NCI-H128 (cell line): ENCODE measurements around the gene NARF.
"Not testable (repeated sequence)": the region's sequence is repeated elsewhere in the genome, so short reads cannot be mapped to it uniquely, and the experiment has no call there.

Experiments
- DNase-seq: peaks from one replicate; lab custom pipeline; 2025; ENCODE audit not compliant: unreplicated experiment; lab: John Stamatoyannopoulos, UW

The NARF gene

DNA sequence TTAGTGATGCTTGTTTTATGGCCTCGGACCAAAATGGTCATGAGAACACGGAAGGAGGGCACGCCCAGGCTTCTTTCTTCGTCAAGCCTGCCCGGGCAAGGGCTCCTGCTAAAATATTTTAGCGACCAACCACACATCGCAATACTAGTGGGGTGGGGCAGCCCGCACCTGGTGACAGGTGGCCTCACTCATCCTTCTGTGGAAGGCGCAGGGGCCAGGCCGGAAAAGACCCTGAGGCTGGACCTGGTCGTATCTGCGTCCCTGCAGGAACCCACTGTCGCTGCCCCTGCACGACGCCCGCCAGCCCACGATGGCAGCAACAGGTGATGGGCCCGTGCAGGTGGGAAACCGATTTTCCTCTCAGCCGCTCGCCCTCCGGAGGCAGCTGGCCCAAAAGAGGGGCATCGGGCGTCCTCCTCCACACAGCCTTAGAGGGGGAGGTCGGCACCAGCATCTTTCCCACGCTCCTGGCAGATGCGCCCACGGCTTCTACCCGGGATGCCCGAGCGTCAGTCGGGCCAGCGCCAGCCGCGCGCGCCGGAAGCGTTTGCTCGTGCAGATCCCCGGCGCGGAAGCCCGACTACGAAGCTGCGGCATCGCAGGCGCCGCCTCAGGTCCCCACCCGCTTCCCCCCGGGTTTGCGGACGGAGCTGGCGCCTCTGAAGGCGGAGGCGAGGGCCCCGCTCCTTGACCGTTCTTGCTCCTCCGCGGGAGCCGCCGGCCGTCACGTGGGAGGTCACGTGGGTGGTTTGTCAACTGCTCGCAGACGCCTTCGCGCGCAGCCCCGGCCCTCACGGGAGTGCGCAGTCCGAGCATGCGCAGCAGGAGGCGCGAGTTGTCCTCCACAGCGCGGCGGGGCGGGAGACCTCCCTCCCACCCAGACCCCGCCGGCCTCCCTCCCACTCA, 38.2 kb downstream of the NARF start:
- peak; percentile 71 for DNase-seq

DNA sequence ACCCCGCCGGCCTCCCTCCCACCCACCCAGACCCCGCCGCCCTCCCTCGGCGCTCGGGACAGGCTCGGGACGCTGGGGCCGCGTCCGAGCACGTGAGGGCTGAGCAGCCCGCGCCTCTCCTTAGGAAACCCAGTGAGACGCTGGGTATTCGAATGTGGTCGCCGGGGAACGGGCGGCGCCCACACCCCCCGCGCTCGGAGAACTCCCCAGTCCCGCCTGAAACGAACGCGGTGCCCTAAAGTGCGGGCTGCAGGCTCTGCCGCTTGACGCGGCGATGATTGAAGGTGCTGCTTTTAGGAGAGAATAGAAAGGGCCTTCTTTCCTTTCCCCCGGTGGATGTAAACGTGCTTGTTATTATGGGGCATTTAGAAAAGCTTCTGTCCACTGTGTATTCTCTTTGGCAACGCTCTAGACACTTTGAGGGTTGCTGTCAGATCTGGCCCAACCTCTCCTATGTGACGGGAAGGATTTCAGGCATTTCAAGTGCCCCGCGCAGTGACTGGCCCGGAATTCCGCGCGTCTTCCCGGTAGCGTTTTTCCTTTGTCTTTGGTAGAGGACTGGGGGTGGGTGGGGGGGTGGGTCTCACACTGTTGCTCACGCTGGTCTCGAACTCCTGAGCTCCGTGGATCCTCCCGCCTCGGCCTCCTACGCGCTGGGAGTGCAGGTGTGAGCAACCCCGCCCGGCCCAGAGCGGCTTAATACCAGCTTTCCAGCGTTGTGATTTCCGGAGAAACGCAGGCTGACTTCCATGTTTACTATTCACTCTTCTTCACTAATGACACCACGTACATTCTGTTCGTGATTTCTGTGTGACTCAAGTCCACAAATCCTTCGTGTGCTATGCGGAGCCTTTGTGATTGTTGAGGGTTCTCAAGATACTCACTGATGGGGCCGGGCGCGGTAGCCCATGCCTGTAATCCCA, 39.2 kb downstream of the NARF start:
- DNase-seq, result no peak

DNA sequence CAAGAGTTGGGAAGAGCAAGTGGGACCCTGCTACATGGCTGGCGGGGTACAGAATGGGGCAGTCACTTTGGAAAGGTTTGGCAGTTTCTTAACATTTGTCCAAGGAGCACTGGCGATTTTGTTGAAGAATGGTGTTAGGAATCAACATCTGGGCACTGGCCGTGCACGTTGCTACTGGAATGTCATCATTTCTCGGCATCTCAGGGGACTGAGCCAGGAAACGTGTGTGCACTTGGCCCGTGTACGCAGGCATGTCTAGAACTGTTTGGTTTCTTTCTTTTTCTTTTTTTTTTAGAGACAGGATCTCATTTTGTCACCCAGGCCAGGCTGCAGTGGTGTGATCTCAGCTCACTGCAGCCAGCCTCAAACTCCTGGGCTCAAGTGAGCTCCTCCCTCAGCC, 43.7 kb downstream of the NARF start:
- no peak for DNase-seq

DNA sequence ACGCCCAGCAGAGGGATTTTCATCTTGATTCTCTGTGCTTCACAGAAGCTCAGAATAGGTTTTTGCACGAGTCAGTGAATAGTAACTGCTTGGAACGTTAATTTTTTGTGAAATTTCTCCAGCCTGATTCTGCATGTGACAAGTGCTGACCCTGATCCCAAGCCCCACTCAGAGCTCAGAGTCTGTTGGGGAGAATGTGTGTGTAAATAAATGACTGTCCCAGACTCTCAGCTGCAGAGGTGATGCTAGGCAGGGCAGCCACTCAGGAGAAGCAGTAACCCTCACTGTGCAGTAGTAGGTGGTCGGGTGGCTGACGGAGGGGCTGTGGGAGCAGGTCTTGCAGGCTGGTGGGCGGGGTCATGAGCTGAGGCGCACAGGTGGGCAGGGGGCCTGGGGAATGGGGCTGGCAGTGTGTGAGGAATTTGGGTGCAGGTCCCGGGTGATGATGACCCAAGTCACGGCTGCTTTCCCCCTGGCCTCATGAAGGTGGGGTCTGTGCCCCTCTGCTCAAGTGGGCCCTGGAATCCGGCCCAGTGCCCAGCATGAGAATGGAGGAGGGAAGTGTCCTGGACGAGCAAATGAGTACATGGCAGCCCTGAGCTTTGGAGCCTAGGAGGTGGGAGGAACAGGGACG, 44.7 kb downstream of the NARF start:
- no peak for DNase-seq

DNA sequence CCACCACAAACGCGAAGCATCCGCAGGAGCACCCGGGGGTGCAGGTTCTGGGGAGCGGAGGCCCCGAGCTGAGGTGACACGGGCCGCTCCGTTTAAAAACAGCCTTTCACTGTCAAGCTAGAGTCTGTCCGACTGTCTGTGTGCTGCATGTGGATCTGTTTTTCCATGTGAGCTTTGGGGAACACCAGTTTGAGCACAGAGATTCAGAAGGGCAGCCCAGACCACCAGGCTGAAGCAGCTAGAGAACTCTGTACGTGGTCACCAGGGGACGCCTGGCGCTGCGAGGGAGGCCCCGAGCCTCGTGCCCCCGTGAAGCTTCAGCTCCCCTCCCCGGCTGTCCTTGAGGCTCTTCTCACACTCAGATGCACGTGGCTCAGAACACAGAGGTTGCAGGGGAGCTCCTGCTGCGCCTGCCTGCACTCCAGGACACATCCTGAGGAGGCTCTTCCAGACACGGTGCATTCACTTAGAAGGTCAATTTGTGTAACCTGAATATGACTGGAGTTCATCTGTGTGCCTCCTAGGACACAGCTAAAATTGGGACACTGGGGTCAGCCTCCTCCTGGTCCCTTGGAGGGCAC, 45.3 kb downstream of the NARF start:
- DNase-seq, result no peak

DNA sequence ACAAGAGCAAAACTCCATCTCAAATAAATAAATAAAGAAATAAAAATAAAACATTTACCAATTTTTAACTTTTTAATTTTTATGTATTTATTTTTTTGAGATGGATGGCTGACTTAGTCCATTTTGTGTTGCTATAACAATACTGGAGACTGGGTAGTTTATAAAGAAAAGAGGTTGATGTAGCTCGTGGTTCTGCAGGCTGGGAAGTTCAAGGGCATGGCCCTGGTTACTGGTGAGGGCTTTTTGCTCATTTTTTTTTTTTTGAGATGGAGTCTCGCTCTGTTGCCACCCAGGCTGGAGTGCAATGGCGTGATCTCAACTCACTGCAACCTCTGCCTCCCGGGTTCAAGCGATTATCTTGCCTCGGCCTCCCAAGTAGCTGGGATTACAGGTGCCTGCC, 46.8 kb downstream of the NARF start:
- no peak for DNase-seq

DNA sequence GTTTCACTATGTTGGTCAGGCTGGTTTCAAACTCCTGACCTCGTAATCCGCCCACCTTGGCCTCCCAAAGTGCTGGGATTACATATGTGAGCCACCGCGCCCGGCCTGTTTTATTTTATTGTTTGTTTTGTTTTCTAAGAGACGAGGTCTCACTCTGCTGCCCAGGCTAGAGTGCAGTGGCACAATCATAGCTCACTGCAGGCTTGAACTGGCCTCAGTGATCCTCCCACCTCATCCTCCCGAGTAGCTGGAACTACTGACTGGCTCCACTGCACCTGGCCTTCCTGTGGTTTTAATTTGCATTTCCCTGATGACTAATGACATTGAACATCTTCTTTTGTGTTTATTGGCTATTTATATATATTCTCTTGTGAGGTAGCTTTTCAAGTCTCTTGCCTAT, 47.9 kb downstream of the NARF start:
- DNase-seq, result not testable (repeated sequence)

DNA sequence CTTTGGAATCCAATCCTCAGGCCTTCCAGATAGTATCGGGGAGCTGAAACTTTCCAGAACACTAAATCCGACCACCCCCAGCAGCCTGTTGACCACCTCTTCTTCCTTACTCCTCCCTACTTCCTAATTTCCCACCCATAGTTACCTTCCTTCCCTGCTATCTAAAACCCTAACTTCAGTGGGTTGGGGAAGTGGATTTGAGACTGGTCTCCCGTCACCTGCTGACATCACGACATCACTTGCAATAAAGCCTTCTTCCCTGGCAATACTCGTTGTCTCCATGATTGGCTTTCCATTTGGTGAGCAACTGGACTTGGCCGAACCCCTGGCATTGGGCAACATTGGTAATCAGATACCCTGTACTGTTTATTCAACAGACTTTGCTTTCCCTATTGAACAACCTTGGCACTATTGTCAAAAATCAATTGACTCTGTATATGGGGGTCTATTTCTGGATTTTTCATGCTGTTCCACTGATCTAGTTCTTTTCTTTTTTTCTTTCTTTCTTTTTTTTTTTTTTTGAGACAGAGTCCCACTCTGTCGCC, 49.2 kb downstream of the NARF start:
- no peak for DNase-seq

DNA sequence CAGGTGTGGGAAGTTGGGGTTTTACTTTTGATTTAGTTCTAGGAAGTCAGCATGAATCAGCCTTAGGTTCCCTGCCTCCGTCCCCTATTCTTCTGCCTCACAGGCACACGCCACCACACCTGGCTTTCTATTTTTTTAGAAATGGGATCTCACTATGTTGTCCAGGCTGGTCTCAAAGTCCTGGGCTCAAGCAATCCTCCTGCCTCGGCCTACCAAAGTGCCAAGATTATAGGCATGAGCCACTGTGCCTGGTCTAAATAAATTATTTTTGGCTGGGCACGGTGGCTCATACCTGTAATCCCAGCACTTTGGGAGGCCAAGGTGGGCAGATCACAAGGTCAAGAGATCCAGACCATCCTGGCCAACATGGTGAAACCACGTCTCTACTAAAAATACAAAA, 53.1 kb downstream of the NARF start:
- not testable (repeated sequence) for DNase-seq

DNA sequence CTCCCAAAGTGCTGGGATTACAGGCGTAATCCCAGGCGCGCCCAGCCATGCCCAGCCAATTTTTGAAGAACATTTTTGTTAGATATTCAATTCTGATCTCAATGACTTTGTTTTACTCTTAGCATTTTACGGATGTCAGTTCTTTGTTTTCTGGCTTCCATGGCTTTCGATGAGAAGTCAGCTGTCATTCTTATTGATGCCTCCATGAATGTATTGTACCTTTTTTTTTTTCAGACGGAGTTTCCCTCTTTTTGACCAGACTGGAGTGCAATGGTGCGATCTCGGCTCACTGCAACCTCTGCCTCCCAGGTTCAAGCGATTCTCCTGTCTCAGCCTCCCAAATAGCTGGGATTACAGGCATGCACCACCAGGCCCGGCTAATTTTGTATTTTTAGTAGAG, 55.3 kb downstream of the NARF start:
- DNase-seq, result not testable (repeated sequence)

DNA sequence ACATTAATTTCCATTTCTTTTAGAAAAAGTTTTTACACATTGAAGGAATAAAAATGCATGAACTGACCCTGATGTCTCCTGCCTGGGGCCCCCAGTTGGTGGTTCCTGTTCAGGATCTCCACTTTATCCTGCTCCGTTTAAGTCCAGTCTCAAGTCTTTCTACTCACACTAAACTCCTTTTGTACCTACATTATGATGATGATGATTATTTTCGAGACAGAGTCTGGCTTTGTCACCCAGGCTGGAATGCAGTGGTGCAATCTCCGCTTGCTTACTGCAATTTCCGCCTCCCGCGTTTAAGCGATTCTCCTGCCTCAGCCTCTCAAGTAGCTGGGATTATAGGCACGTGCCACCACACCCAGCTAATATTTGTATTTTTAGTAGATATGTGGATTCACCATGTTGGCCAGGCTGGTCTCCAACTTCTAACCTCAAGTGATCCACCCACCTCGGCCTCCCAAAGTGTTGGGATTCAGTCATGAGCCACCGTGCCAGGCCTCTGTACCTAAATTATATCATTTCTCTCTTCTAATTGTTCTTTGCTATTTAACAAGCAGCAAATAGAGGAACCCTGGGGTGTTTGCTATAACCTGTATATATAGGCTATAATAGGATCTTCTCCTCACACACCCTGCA, 58.8 kb downstream of the NARF start:
- no peak for DNase-seq

DNA sequence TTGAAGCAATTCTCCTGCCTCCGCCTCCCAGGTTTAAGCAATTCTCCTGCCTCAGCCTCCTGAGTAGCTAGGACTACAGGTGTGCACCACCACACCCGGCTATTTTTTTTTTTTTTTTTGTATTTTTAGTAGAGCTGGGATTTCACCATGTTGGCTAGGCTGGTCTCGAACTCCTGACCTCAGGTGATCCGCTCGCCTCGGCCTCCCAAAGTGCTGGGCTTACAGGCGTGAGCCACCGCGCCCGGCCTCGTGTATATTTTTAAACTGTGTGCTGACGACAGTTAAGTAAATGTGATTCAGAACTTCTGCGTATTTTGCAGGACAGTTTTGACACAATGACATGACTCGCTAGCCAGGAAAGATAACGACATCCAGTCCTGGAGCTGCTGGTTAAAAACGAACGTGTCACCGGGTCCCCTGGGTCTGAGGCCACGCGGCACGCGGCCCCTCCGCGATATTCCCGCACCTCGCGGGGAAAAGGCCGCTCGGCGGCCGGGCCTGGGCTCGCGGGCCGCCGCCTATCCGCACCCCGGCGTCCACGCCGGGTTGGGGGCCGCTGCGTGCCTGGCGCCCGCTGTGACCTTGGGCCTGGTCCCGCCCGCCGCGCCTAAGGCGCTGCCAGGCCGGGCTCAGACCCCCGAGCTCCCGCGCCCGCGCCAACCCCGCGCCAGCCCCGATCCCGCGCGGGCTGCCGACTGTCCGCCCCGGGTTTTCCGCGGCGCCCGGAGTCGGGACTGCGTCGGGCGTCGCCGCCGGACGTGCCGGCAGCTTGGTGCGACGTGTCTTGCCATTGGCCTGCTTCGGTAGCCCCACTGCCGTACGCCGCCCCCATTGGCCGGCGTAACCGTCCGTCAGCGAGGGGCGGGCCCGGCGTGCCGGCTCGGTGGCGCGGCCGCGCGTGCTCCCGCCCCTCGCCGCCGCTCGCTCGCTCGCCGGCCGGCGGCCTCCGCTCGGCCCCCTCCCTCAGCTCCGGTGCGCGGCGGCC, 60.6 kb downstream of the NARF start, which contains the start of gene FOXK2:
Gene FOXK2 (plus strand): TSS at position 907 of the 985 bp plus-strand sequence. CDS start 157 bp downstream, outside the sequence.
- peak; percentile 66 for DNase-seq

DNA sequence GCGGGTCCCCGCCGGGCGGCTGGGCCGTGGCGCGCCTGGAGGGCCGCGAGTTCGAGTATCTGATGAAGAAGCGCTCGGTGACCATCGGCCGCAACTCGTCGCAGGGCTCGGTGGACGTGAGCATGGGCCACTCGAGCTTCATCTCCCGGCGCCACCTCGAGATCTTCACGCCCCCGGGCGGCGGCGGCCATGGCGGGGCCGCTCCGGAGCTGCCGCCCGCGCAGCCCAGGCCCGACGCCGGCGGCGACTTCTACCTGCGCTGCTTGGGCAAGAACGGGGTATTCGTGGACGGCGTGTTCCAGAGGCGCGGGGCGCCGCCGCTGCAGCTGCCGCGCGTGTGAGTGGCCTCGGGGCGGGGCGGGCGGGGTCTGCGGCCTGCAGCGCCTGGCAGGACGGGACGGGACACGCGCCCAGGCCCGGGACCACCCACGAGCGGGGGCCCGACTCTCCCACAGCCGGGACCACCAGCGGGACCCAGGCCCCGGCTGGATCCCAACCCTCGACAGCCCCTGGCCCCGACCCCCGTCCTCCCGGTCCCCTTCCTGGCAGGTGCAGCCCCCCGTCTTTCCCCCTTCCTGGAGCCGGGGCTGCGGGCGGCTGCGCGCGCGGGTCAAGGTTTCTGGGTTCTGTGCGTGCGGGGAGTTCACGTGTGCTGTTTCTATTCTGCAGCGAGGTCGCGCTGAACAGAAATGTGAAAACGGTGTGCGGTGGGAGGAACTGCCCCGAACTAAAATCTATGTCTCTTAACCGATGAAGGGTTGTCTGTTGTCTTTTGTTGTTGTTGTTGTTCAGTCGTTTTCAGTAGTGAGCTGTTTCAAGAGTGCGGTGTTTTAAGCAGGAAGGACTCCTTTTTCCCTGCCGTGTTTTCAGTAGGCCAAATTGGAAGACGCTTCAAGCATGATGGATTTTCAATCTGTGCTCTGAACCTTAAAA, 61.7 kb downstream of the NARF start:
- no peak for DNase-seq

DNA sequence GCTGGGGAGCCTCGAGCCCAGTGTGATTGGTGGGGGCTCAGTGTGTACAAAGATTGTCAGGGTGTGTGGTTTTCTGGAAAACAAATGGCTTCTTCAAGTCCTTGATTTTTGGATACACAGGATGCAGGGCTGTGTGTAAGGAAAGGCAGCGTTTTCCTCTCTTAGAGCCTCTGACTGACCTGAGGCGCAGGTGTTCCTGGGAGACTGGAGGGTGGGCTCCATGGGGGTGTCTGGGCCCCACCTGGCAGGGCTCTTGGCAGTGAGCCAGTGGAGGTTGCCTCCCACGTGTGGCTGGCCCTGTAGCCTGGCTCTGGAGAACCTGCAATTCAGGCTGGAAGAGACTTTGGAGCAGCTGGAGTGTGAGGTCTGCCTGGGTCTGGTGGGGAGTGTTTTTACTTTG, 66.0 kb downstream of the NARF start:
- DNase-seq, result peak; percentile 63

DNA sequence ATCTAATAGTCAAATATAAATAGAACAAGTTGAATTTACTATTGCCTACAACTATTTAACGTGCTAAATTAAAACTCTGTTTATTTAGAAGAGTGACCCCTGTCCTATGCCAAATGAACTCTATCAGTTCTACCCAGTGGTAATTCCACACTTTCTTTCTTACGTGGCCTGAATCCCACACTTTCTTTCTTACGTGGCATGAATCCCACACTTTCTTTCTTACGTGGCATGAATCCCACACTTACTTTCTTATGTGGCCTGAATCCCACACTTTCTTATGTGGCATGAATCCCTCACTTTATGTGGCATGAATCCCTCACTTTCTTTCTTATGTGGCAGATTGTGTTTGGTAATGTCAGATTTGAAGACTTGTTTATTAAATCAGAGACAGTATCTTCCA, 67.2 kb downstream of the NARF start:
- DNase-seq, result no peak

DNA sequence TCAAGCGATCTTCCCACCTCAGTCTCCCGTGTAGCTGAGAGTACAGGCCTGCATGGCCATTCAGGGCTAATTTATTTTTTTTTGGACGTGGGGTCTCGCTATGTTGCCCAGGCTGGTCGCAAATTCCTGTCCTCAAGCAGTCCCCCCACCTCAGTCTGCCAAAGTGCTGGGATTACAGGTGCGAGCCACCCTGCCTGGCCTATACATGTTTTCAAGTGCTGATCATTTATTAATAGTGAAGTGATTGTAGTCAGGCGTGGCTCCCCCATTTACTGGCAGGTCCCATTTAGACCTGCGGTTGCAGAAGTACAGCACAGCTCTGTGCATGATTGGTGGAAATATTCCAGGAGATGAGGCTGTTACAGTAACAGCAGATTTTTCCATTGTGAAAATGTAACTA, 69.4 kb downstream of the NARF start:
- DNase-seq, result no peak

DNA sequence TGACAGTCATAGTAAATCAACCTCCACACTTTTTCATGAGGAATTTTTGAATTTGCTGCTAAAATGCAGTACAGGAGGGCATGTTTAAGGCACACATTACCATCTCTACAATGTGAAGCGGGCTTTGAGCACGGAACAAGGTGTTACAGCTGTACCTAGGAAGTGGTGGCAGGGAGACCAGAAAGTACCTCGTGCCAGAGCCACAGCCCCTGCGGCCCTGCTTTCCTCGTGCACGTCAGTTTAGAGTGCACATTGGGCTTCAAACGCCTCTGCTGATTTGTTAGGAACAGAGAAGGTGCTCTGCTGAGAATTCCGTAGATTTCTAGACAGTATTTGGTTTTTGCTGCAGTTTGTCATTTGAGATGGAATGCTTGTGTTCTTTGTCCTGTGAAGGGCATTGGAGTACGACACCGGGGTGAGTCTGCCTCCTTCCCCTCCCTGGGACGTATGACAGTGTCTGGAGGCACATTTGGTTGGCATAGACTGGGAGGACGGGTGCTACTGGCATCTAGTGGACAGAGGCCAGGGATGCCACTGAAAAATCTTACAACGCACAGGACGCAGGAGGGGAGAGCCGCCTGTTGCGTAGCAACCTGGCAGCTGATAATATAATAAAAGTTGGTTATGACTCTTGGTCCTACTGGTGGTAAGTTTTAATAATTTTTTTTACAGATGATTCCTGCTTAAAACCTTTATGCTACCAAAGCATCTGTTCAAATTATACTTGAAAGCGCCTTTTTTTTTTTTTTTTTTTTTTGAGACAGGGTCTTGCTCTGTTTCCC, 70.1 kb downstream of the NARF start:
- no peak for DNase-seq
